Measurements from ENCODE around the gene SLC12A5.

- TF ChIP-seq CTCF (IDR thresholded peaks at IDR 0.05) = no peak
- no peak for TF ChIP-seq POLR2AphosphoS5 (IDR thresholded peaks at IDR 0.05)
- no peak for TF ChIP-seq POLR2A (IDR thresholded peaks at IDR 0.05; ENCODE audit: low read depth)
- no peak for TF ChIP-seq EP300 (IDR thresholded peaks at IDR 0.05)
These were observed 73.9 kb downstream of the SLC12A5 start for GRCh38 chr20:46102940-46103339.

All from esophagus muscularis mucosa (tissue), 4 donors.